HUES6 (cell line): ENCODE data around the gene DLG5.
A peak's percentile ranks its signal among the peaks of the same experiment; 100 is the strongest.

Experiments
- H3K27ac ChIP-seq: 2 replicates; pipeline ENCODE4 v1.7.0; 2013; ENCODE audit warnings: low read depth, mild to moderate bottlenecking, low read length, inconsistent platforms
- H3K27me3 ChIP-seq: 2 replicates; pipeline ENCODE4 v1.6.1; 2013; ENCODE audit warnings: low read length; ENCODE audit not compliant: control insufficient read depth, insufficient read depth
- H3K36me3 ChIP-seq: 2 replicates; pipeline ENCODE4 v1.6.1; 2013; ENCODE audit warnings: low read length; ENCODE audit not compliant: control insufficient read depth, insufficient read depth
- H3K4me1 ChIP-seq: 2 replicates; pipeline ENCODE4 v1.6.1; 2013; ENCODE audit warnings: low read length; ENCODE audit not compliant: control insufficient read depth, insufficient read depth
- H3K4me3 ChIP-seq: 2 replicates; pipeline ENCODE4 v1.5.1; 2013; ENCODE audit warnings: low read depth, low read length
- H3K9ac ChIP-seq: one replicate; pipeline ENCODE4 v1.6.1; 2013; ENCODE audit warnings: mild to moderate bottlenecking, low read length
- H3K9me3 ChIP-seq: 2 replicates; pipeline ENCODE4 v1.6.1; 2013; ENCODE audit warnings: low read depth, low read length; ENCODE audit not compliant: control insufficient read depth, insufficient read depth

Gene DLG5

DNA sequence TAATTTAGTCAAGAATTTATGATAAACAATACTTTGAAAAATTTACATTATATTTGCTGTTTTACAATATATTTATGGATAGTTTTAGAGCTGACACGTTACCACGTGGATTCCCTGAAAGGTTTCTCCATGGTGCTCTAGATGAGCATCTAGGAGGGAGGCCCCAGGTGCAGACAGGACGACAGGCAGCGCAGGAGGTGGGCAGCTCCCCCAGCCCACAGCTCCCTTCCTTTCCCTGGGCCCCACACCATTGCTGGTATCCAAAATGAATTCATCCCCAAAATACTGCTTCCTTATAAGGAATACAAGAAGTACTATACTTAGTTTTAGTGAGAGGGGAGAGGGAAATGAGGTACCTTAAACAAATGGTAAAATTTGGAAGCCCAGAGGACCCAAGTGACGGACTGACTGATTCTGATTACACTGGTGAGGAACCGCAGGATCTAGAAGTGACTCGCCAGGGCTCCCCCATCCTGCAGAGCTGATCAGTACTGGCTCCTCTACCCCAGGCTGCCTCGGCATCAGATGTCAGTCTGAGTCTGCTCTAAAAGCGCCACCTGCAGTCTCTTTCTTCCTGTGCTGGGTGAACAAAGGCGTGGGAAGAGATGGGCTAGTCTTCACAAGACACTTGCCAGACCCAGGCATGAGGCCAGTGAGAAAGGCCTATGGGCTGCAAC, 89.2 kb downstream of the DLG5 start:
- Histone ChIP-seq H3K4me3 (no peak overlapping the region), H3K27ac (0 out of 2 replicates have a peak overlapping the region, but pooled peaks have one; percentile 1), H3K9me3 (no peaks in the 10 kb centered on the region), H3K36me3 (peaks cover 68% of the 10 kb centered on the region), H3K9ac (peak overlapping the region; percentile 1), H3K27me3 (no peaks in the 10 kb centered on the region), H3K4me1 (peaks cover 17% of the 10 kb centered on the region)

DNA sequence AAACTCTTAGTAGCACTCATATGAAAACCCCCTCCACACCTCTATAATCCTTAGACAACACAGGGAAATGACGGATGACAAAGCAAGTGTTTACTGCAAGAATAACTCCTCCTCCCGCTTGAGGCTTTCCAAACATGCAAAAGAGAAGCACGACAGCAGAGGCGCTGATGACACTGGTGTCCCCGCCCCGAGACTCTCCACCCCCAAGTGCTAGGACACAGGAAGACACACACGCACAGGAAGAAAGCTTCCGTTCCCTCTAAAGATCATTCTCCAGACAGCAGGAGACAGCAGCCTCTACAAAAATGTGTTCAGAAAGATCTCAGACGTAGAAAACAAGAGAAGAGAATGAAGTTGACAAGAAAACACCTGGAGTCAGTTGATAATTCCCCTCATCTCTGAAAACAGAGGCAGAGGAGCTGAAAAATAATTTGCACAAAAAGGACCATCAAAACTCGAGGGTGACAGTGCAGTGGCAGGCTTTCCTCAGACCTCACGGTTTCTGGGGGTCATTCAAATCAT, 90.2 kb downstream of the DLG5 start:
- H3K4me1 ChIP-seq = peaks cover 17% of the 10 kb centered on the region
- no peak overlapping the region for H3K9ac ChIP-seq
- no peak overlapping the region for H3K4me3 ChIP-seq
- peaks cover 69% of the 10 kb centered on the region for H3K36me3 ChIP-seq
- no peaks in the 10 kb centered on the region for H3K27me3 ChIP-seq
- H3K9me3 ChIP-seq = no peaks in the 10 kb centered on the region
- no peak overlapping the region for H3K27ac ChIP-seq

DNA sequence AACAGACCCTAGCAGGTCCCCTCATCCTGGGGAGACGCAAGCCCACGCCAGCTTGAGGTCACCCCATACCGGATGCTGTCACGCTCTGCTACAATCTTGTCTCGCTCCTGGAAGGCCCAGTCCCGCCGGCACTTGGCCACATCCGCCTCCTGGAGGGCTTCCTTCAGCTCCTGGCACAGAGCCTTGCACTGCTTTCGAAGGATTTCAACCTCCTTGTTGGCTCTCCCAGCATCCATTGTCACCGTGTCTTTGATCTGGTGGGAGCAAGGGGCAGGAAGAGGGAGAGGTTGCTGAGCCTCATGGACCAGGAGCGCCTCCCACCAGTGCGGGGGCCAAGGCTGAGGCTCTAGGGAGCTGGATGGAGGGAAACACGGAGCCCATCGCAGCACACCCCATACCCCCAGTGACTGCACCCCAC, 90.9 kb downstream of the DLG5 start:
- Histone ChIP-seq H3K27ac (no peak overlapping the region), H3K9me3 (no peaks in the 10 kb centered on the region), H3K4me1 (peaks cover 17% of the 10 kb centered on the region), H3K4me3 (no peak overlapping the region), H3K27me3 (no peaks in the 10 kb centered on the region), H3K9ac (no peak overlapping the region), H3K36me3 (peaks cover 65% of the 10 kb centered on the region)

DNA sequence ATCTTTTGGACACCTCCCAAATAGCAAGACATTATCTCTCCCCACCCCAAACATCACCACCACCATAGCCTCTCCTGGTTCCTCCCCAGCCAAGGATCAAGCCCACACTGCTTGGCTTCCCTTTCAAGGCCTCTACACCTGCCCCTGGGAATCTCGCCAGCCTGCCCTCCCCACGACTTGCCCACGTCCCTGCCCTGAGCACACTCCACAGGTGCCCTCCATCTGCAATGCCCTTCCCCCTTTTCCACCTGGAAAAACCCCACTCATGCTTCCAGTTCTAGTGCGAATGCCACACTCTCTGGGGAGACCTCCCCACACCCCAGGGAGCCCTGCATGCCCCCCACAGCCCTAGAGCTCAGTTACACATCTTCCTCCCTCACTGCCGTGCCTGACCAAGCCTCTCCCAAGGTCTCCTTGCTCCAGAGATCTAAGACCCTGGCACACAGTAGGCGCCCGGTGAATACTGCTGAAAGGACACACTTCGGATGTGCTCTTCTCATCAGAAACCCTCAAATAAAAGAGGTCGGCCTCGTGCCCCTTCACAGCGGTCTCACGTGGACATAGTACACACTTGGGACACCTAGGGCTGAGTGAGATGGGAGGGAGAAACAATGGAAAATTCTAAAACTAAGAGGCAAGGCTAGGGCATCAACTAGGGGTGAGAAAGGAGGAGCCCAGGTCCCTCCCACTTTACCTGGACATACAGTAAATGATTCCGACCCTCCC, 91.4 kb downstream of the DLG5 start:
- peaks cover 69% of the 10 kb centered on the region for H3K36me3 ChIP-seq
- no peak overlapping the region for H3K9ac ChIP-seq
- peaks cover 17% of the 10 kb centered on the region for H3K4me1 ChIP-seq
- no peak overlapping the region for H3K4me3 ChIP-seq
- H3K27ac ChIP-seq = no peak overlapping the region
- no peaks in the 10 kb centered on the region for H3K27me3 ChIP-seq
- no peaks in the 10 kb centered on the region for H3K9me3 ChIP-seq

DNA sequence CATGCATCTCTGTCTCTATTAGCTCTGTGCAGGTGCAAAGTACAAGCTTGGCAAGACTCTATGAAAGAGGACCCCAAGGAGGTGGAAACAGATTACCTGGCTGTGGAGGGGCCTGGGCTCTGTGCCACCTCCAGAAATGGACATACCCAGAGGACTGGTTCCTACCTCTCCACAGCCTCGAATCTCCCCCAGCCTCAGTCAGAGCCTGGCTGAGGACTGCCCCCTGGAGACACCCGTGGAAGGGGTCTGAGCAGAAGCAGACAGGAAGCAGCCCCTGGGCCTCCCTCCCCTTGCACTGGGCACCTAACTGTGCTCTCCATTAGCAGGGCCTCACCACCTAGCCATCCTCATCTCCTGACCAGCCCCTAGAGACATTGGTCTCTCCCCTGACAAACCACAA, 92.0 kb downstream of the DLG5 start:
- Histone ChIP-seq H3K4me1 (peaks cover 17% of the 10 kb centered on the region), H3K4me3 (no peak overlapping the region), H3K27me3 (no peaks in the 10 kb centered on the region), H3K36me3 (peaks cover 70% of the 10 kb centered on the region), H3K9me3 (no peaks in the 10 kb centered on the region), H3K9ac (no peak overlapping the region), H3K27ac (no peak overlapping the region)

DNA sequence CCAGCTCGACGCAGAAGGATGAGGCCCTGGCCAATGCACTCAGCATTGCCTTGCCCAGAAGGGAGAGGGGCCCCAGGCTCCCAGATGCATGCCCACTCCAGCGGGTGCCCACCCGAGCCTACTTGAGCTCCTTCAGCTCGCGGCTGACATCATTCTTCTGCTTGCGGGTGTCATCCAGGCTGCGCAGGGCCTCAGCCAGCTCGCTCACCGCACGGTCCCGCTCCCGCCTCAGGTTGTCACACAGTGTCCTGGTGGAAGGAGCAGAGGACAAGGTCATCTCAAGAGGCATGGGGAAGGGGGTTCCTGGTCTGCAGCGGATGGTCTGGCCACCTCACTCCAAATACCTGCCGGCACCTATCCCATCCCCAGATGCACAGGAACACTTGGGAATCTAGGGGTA, 92.8 kb downstream of the DLG5 start:
- H3K27me3 ChIP-seq = no peaks in the 10 kb centered on the region
- no peak overlapping the region for H3K4me3 ChIP-seq
- peaks cover 12% of the 10 kb centered on the region for H3K4me1 ChIP-seq
- H3K27ac ChIP-seq = no peak overlapping the region
- peaks cover 76% of the 10 kb centered on the region for H3K36me3 ChIP-seq
- no peak overlapping the region for H3K9ac ChIP-seq
- no peaks in the 10 kb centered on the region for H3K9me3 ChIP-seq

DNA sequence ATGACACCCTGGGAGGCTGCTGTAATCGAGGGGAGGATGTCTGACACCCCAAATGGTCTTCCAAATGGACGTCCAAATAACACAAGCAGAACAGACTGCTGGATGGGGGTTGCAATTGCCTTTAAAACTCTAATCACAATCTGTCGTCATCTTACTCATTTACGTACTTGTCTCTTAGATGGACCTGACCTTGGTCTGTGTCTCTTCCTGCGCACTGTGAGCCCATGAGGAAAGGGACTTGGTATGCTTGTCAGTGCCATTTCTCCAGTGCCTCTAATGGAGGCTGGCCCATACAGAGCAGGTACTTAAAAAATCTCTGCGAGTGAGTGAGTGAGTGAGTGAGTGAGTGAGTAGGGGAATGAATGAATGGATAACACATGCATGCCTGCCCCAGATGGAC, 93.3 kb downstream of the DLG5 start:
- no peak overlapping the region for H3K4me3 ChIP-seq
- no peak overlapping the region for H3K27ac ChIP-seq
- no peaks in the 10 kb centered on the region for H3K9me3 ChIP-seq
- H3K4me1 ChIP-seq = peaks cover 6% of the 10 kb centered on the region
- H3K27me3 ChIP-seq = no peaks in the 10 kb centered on the region
- H3K9ac ChIP-seq = no peak overlapping the region
- peaks cover 76% of the 10 kb centered on the region for H3K36me3 ChIP-seq

DNA sequence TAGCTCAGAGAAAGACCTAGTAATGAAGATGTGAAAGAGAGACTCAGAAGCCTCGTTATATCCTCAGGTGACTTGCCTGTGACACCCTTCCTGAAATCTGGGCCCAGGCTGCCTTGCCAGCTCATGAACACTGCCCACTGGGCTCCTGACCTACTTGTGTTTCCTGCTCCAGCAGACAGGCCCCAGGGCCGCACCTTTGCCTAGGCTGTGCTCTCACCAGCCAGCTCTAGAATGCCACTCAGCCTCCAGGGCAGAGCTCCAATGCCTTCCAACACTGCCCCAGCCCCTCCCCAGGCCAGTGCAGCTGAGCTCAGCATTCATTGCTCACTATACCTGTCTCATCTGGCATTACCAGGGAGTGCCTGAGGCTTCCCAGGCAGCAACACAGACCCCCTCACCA, 94.3 kb downstream of the DLG5 start:
- Histone ChIP-seq H3K36me3 (peaks cover 85% of the 10 kb centered on the region), H3K4me1 (no peaks in the 10 kb centered on the region), H3K4me3 (no peak overlapping the region), H3K27ac (no peak overlapping the region), H3K27me3 (no peaks in the 10 kb centered on the region), H3K9ac (no peak overlapping the region), H3K9me3 (no peaks in the 10 kb centered on the region)

DNA sequence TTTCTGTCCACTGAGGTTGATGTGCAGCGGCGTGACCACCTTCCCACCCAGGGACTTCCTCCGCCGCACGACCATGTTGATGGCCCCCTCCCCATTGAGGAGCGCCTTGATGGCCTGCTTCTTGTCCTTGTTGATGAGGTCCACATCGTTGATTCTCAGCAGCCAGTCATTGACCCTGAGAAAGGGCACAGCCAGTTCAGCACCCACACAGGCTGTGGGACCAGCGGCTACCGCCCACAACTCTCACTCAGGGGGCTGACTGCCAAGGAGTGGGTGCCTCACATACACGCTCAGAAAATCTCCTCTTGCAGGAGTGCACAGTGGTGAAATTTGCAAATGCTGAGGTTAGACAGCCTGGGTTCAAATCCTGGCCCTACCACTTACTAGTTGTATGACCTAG, 97.2 kb downstream of the DLG5 start:
- Histone ChIP-seq H3K4me1 (no peaks in the 10 kb centered on the region), H3K9me3 (no peaks in the 10 kb centered on the region), H3K9ac (no peak overlapping the region), H3K27ac (no peak overlapping the region), H3K4me3 (no peak overlapping the region), H3K36me3 (peaks cover 84% of the 10 kb centered on the region), H3K27me3 (no peaks in the 10 kb centered on the region)

DNA sequence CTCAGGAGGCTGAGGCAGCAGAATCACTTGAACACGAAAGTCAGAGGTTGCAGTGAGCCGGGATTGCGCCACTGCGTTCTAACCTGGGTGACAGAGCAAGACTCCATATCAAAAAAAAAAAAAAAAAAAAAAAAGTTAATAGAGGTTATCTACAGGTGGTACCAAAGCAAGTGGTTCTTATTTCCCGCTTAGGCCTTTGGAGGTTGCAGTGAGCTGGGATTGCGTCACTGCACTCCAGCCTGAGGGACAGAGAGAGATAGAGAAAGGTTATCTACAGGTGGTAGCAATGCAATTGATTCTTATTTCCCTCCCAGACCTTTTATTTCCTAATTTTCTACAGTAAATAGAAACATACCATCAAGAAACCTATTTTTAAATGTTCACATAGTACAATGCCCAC, 98.2 kb downstream of the DLG5 start:
- Histone ChIP-seq H3K9ac (no peak overlapping the region), H3K9me3 (no peaks in the 10 kb centered on the region), H3K36me3 (peaks cover 82% of the 10 kb centered on the region), H3K27ac (no peak overlapping the region), H3K27me3 (no peaks in the 10 kb centered on the region), H3K4me3 (no peak overlapping the region), H3K4me1 (no peaks in the 10 kb centered on the region)

DNA sequence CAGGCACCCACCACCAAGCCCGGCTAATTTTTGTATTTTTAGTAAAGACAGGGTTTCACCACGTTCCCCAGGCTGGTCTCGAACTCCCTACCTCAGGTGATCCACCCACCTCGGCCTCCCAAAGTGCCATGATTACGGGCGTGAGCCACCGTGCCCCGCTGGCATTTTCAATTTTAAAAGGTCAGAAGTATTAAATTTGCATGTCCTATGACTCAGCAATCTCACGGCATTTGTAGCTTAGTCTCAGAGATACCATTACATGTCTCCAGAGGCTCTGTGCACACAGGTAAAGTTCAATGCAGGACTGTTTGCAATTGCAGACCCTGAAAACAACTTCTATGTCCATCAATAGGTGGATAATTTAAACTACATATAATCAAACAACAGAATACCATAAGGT, 99.2 kb downstream of the DLG5 start:
- Histone ChIP-seq H3K4me1 (no peaks in the 10 kb centered on the region), H3K27me3 (no peaks in the 10 kb centered on the region), H3K9ac (no peak overlapping the region), H3K27ac (no peak overlapping the region; the same call in 1 of the 2 replicates), H3K4me3 (no peak overlapping the region), H3K9me3 (no peaks in the 10 kb centered on the region), H3K36me3 (peaks cover 78% of the 10 kb centered on the region)
